Fibroblast of lung (primary cell): ENCODE measurements around the gene ZNF532.

ENCODE experiments used
- CTCF ChIP-seq, 2 donors: IDR thresholded peaks in 1 of 2; conservative IDR thresholded peaks in 1 of 2; 1 replicate in 1 of 2; 2 replicates in 1 of 2; pipeline ENCODE4 v1.5.1; 2011 to 2012; ENCODE audit warnings: low read length in 2 of 2, control low read depth in 1 of 2, inconsistent platforms in 1 of 2, low read depth in 1 of 2, mild to moderate bottlenecking in 1 of 2
- EZH2 ChIP-seq: IDR thresholded peaks from 2 replicates; pipeline ENCODE4 v1.5.1; 2012; ENCODE audit warnings: low read length, control low read depth, mild to moderate bottlenecking; ENCODE audit errors: missing control alignments

DNA sequence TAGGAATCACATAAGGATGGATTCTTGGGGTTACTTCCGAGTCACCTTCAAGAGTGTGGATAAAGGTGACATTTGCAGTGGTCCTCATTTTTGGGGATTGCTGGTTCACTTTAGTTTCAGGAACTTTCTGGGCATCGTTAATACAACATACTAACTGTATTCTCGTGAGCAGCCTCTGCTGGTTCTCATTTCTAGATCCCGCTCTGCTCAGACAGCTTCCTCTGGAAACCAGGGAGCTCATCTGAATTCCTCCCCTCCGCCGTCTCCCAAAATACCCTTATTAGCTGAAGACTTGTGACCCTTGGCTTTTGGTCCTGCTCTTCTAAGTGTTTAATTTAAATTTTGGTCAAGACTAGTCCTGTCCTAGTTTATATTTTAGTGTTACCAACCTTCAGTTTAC is 64.5 kb downstream of the ZNF532 start:
- TF ChIP-seq CTCF (conservative IDR thresholded peaks at IDR 0.05 in 1 of 2, IDR thresholded peaks at IDR 0.05 in 1 of 2; ENCODE audit: low read depth in 1 of 2, low read length in 2 of 2) (no peak), EZH2 (no peak)
